HG03520 (cell line): ENCODE data around the gene MRPS6.

Experiments used
- ATAC-seq: cut with Tn5 transposase; IDR thresholded peaks from one replicate; pipeline ENCODE4 v1.9.1; 2021; ENCODE audit warnings: mild to moderate bottlenecking, moderate library complexity; ENCODE audit not compliant: unreplicated experiment

MRPS6 gene

DNA sequence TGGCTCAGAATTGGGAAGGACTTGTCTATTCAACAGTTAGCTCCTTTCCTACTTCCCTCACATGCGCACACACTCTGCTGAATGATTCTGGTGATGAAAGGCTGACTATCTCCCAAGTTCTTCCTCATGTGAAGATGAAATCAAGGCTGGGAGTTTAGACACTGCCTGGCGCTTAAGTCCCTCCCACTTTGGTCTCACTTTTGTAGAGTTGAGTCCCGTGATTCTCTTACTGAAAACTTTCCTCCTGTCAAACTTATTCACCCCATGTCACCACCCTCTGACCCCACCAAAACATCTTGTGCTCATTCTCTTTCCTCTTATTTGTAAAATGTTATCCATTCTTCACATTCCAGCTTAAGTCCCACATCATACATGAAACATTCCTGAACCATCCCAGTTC is 8.4 kb upstream of the MRPS6 start:
- no peak for ATAC-seq

DNA sequence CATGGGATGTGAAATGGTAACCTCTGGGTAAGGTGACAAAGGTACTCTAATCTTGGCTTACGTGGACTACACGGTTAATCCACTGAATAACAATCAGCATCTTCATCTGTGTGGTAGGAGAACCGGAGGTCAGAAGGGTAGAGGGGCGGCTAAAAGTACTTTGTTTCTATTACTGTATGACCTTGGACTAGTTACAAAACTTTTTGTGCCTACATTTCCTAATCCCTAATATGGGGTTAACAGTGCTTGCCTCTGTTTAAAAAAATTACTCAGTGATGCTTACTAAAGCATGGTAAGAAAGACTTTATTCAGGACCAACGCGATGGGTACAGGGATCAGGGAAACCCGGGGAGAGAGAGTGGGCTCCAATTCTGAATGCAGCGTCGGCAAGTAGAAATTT is 1.7 kb upstream of the MRPS6 start:
- ATAC-seq: no peak

DNA sequence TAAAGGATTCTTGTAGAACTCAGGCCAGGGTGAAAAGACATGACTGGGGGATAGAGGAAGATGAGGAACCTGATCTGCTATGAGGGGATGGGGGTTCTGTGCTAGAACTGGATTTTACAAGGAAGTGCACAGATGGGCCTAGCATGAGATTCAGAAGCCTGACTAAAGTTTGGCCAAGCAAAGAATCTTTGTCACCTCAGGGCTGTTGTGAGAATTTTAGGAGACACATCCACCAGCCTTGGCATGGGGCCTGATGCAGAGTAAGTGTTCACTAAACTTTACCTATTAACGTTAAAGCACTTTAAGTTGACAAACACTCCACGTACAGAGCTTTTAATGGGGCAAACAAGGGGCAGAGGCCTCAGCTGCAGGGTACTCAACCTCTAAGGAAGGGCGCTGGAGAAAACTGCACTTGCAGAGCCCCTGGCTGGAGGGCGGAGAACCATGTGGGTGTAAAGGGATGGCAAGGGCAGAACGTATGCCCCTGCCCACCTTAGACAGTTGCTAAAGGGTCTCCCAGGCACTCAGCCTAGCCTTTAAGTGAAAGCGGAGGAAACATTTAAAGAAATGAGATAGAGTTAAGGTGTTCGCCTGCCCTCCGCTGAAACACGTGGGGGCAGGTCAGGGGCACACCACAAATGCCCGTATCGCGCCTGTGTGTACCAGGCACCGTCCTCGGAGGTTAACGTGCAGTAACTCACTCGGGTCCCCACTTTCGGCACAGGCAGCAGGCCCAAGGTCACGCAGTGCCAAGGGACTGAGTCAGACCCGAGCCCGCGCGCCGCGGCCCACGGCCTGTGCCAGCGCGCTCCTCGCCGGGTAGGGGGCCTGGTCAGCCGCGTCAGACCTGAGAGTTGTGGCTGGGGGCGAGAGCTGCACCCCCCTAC is 990 bp upstream of the MRPS6 start:
- ATAC-seq: no peak

DNA sequence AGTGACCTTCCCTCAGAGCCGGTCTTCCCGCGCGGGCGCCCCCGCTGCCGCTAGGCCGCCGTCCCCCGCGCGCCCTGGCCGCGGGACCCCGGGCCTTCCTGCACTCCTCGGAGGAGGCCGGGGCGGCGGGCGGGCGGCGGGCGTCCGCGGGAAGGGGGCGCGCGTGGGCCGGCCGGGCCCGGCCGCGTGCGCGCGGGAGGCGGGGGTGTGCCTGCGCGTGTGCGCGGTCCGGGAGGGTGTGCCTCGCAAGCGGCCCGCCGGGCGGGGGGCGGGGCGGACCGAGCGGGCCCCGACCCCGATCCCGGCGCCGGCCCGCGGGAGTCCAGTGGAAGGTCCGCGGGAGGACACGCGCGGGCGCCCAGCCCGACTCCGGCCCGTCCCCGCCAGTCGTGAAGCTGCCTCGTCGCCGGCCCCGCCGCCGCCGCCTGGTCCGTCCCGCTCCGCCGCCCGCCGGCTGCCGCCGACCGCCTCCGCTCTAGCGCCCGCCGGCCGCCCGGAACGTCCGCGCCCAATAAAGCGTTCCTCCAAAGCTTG is 438 bp downstream of the MRPS6 start:
- ATAC-seq: peak; percentile 38

DNA sequence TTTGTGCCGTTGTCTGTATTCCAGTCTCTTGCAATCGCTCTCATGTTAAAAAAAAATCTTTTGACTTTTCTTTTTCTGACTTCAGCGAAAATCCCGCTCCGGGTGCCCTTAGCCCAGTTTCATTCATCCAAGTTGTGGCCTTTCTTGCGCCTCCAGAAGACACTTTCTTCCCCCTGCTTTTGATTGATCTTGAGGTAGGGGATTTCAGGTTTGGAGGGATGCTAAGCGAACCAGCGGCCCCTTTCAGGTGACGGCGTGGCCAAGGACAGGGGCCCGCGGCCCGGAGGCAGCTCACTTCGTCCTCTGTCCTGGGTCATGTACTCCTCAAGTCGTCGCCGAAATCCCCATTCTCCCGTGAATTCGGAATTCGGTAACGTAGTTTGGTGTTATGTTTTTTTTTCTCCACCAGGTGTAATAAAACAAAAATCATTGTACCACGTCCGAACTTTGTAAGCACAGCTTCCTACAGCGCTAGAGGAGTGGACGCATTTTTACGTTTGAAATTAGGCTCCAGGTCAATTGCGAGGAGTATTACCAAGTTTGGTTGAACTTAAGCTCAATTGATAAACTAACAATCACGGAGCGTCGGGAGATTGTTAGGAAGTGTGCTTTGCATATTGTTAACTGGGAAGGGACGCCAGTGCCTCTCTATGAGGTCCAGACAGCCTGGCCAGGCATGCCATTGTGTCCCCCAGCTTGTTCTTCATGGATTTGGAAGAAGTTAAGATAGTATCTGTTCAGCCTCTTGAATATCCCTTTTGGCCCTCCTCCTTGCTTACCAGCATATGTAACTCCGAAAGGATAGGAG is 1.1 kb downstream of the MRPS6 start:
- ATAC-seq: no peak

DNA sequence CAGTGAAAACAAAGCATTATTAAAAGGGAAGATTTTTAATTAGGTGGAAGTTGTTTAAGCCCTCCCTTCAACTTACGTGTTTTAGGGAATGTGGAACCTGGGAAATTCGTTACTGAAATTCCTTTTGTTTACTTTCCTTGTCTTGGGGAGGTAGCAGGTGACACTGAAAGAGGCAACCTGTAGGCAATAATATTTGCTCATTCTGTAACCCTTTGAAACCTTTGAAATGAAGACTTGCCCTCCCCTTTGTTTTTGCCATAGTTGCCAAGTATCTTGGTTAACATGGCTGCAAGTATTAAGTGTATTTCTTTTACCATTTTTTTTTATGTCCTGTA is 1.7 kb downstream of the MRPS6 start:
- ATAC-seq: no peak

DNA sequence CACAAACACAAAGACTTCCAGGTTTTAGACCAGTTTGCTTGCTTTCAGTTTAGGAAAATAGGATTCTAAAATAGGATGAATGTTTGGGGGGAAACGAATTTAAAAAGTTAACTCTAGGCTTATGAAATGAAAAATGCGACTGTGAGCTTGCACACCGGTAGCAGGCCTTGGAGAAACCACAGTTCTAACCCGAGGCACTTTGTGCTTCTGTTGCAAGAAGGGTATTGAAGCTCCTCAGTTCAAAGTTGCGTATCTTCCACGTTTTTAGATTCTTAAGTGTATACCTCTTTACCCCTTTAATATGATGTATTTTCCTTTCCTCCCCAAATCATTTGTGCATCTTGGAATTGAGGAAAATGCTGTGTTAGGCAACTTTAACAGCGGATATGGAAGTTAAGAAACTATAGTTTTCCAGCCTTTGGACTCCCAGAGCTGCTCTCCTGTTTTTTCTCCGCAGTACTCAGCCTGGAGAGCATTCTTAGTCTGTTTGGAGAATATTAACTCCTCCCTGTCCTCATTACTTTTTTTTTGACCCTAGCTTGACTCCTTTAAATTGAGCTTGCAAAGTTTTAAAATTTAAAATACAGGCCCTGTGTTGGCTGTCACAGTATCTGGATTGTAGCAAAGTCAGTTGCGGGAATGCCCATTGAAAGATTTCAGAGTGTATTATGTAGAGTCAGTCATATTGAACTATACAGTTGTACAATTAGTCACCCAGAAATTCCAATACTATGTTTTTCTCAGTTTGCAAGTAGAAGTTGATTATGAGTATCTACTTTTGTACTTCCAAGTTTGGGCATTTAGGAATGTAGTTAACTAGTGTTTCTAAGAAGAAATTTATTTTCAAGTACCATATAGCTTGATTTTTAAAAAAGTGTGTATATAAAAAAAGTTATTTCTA is 2.6 kb downstream of the MRPS6 start:
- ATAC-seq: no peak

- ATAC-seq: no peak
Measured at GRCh38 chr21:34076835-34077234, 3.5 kb downstream of the MRPS6 start.

DNA sequence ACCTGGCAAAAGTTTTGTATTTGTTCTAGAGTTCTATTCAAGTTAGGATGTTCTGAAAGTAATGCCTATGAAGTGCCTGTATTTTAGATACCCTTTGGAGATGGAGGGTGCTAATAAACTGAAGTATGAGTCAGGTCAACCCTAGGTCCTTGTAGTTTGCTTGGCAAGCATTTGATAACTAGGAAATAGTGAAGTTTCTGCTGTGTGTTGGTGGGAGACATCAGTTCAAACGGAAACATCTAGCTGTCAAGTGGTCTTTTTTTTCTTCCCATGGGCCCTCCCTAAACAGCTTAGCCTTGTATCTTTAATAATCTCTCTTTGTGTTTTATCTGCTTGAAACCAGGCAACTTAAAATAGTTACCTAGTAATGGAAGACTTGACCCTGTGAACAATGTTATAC is 4.5 kb downstream of the MRPS6 start:
- ATAC-seq: no peak

DNA sequence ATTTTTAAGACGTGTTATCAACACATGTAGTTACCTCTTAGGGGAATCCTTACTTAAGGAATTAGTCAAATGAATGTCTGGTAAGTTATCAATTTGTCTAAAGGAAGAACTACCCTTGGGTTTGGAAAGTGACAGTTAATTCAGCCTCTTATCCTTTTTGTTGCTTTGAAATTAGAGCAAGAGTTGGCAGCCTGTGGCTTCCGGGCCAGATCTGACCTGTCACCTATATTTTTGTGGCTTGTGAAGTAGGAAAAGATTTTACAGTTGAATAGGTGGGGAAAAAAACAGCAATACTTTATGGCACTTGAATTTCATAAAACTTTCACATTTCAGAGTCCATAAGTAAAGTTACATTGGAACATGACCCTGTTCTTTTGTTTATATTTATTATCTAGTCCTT is 5.5 kb downstream of the MRPS6 start:
- ATAC-seq: no peak

- ATAC-seq: no peak
Measured at GRCh38 chr21:34080710-34081109, 7.3 kb downstream of the MRPS6 start.

GRCh38 chr21:34082769-34083168 is 9.4 kb downstream of the MRPS6 start:
- no peak for ATAC-seq

DNA sequence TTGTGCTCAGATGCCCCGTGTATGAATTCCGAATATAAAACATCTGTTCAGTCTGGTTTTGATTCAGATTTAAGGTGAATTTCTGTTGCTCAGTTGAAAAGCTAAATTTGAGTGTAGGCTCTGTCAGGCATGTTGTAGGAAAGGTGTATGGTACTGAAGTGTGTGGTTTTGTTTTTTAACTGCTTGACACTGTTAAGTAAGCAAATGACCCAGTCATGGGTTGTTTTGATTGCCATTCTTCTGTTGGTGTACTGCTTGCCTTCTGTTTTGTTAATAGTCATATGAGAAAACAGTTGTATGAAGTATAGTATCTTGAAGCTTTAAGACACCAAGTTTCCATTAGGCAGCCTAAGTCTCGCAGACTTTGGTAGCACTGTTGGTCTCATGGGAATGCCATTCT is 10.0 kb downstream of the MRPS6 start:
- no peak for ATAC-seq

DNA sequence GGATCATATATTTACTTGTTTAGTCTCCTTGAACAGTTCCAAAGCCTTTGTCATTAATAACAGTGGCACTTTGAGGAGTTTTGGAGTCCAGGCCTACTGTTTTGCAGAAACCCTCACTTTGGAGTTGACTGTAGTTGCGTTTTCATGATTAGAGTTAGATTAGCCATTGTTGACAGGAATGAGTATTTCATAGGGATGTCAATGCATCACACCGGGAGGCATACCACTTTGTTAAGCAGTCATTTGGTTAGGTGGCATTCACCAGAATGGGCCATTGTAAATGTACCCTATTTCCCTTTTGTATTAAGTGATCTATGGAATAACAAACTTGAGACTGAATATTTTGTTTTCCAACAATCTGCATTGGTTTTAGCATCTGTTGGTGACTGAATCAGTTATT is 11.8 kb downstream of the MRPS6 start:
- no peak for ATAC-seq

- ATAC-seq: no peak
Measured at GRCh38 chr21:34086887-34087306, 13.5 kb downstream of the MRPS6 start.

DNA sequence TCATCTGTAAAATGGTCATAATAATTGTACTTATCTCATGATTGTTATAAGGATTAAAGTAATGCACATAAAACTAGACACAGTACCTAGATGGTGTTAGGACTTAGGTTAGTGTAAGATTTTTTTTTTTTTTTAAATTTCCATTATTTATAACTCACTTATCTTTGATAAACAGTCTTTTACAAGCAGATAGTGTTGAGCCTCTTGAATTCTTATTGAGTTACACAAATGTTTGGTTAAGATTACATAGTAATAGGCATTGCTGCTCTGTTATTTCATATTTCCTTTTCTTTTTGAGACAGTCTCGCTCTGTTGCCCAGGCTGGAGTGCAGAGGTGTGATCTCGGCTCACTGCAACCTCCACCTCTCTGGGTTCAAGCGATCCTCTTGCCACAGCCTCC is 15.4 kb downstream of the MRPS6 start:
- no peak for ATAC-seq

GRCh38 chr21:34091032-34091431 is 17.7 kb downstream of the MRPS6 start:
- no peak for ATAC-seq

GRCh38 chr21:34091607-34092006 is 18.2 kb downstream of the MRPS6 start:
- no peak for ATAC-seq

GRCh38 chr21:34092262-34092921 is 19.0 kb downstream of the MRPS6 start:
- no peak for ATAC-seq

- no peak for ATAC-seq
Measured at GRCh38 chr21:34093083-34093482, 19.7 kb downstream of the MRPS6 start.
